ENCODE results near the gene SYTL1.

Gene SYTL1

GRCh38 chr1:27391511-27392095 is 49.8 kb downstream of the SYTL1 start:
- DNase-seq: peak in 1 of 2 experiments; percentile 27

GRCh38 chr1:27392096-27392777 is 50.4 kb downstream of the SYTL1 start, which contains the start of gene GPR3:
Gene GPR3 (plus strand): TSS chr1:27392622. CDS start chr1:27393799, 1,177 bp downstream.
- DNase-seq: peak; percentile 81 to 86

- no peak for DNase-seq
Observed at GRCh38 chr1:27392778-27393635, 51.2 kb downstream of the SYTL1 start.

- no peak for DNase-seq
Observed at GRCh38 chr1:27393641-27394281, 51.9 kb downstream of the SYTL1 start.

GRCh38 chr1:27394282-27394658 is 52.4 kb downstream of the SYTL1 start:
- no peak for DNase-seq

- no peak for DNase-seq
Observed at GRCh38 chr1:27394925-27395324, 53.1 kb downstream of the SYTL1 start.

GRCh38 chr1:27395441-27396195 is 53.8 kb downstream of the SYTL1 start:
- peak; percentile 53 to 61 for DNase-seq

- DNase-seq: no peak
Observed at GRCh38 chr1:27397110-27397509, 55.3 kb downstream of the SYTL1 start.

- no peak for DNase-seq
Observed at GRCh38 chr1:27397749-27398148, 55.9 kb downstream of the SYTL1 start.

- no peak for DNase-seq
Observed at GRCh38 chr1:27398405-27399149, 56.8 kb downstream of the SYTL1 start.

GRCh38 chr1:27399251-27400025 is 57.6 kb downstream of the SYTL1 start:
- no peak for DNase-seq

- no peak for DNase-seq
Observed at GRCh38 chr1:27400082-27400962, 58.5 kb downstream of the SYTL1 start.

- DNase-seq: no peak
Observed at GRCh38 chr1:27400963-27401341, 59.1 kb downstream of the SYTL1 start.

- DNase-seq: peak in 1 of 2 experiments; percentile 11
Observed at GRCh38 chr1:27402349-27402754, 60.5 kb downstream of the SYTL1 start.

GRCh38 chr1:27403065-27403726 is 61.4 kb downstream of the SYTL1 start:
- DNase-seq: no peak

All from NCI-H2081 (cell line).